HL-60 (cell line): ENCODE data around the gene EVC.

Experiments used
- DNase-seq, 2 experiments: peaks; one replicate each; pipeline ENCODE4 v3.0.0-alpha.2; 2010 to 2020; ENCODE audit warnings: low read depth in 1 of 2, low spot score in 1 of 2
- H3K27ac ChIP-seq: fragments of 250-450 bp; sonication (Bioruptor Pico); replicated peaks from 2 replicates; pipeline ENCODE4 v1.5.1; 2020; ENCODE audit warnings: mild to moderate bottlenecking, moderate library complexity
- H3K27me3 ChIP-seq: fragments of 250-450 bp; sonication (Bioruptor Pico); 2 replicates; pipeline ENCODE4 v1.5.1; 2021; ENCODE audit warnings: mild to moderate bottlenecking, moderate library complexity; ENCODE audit not compliant: insufficient read depth, poor library complexity, severe bottlenecking
- H3K4me3 ChIP-seq: replicated peaks from 2 replicates; pipeline ENCODE4 v1.5.1; 2011; ENCODE audit warnings: mild to moderate bottlenecking, control low read depth, low read length; ENCODE audit not compliant: insufficient read depth
- GABPA ChIP-seq: IDR thresholded peaks from 2 replicates; pipeline ENCODE4 v1.6.1; 2012; ENCODE audit warnings: low read depth
- POLR2AphosphoS5 ChIP-seq: IDR thresholded peaks from 2 replicates; pipeline ENCODE4 v1.6.1; 2012; ENCODE audit warnings: low read depth
- SPI1 ChIP-seq: IDR thresholded peaks from 2 replicates; pipeline ENCODE4 v1.6.1; 2012; ENCODE audit warnings: low read depth, mild to moderate bottlenecking, borderline replicate concordance
- TF ChIP-seq, protein P1 (sequence below): IDR thresholded peaks from one replicate; pipeline ENCODE4 v1.5.1; 2011; ENCODE audit warnings: low read length, control low read depth, inconsistent platforms; ENCODE audit not compliant: insufficient read depth
- TF ChIP-seq, protein P2 (sequence below): IDR thresholded peaks from 2 replicates; pipeline ENCODE4 v1.6.1; 2012; ENCODE audit warnings: low read depth; ENCODE audit not compliant: insufficient replicate concordance

Gene EVC

DNA sequence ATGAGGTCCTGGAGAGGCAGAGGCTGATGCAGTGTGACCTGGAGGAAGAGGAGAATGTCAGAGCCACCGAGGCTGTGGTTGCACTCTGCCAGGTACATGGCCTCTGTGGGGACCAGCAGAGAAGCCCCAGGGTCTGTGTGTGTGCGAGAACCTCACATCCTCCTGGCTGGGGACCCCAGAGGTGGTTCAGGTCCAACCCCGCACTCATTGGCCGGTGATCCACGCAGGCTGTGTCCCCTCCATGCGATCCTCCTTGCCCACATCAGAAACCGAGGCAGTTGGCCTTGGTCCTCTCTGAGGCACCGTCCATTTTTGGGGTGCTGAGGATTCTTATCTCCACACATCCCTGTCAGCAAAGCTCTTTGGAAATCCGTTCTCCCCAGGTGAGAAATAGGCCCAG is 45.3 kb downstream of the EVC start:
- TF ChIP-seq SPI1 (no peak), POLR2AphosphoS5 (no peak), GABPA (no peak)
- TF ChIP-seq, protein P1, sequence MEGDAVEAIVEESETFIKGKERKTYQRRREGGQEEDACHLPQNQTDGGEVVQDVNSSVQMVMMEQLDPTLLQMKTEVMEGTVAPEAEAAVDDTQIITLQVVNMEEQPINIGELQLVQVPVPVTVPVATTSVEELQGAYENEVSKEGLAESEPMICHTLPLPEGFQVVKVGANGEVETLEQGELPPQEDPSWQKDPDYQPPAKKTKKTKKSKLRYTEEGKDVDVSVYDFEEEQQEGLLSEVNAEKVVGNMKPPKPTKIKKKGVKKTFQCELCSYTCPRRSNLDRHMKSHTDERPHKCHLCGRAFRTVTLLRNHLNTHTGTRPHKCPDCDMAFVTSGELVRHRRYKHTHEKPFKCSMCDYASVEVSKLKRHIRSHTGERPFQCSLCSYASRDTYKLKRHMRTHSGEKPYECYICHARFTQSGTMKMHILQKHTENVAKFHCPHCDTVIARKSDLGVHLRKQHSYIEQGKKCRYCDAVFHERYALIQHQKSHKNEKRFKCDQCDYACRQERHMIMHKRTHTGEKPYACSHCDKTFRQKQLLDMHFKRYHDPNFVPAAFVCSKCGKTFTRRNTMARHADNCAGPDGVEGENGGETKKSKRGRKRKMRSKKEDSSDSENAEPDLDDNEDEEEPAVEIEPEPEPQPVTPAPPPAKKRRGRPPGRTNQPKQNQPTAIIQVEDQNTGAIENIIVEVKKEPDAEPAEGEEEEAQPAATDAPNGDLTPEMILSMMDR, result no peak
- no peak overlapping the region for H3K27ac ChIP-seq
- no peak overlapping the region for H3K4me3 ChIP-seq
- DNase-seq, result no peak
- no peaks in the 10 kb centered on the region for H3K27me3 ChIP-seq

DNA sequence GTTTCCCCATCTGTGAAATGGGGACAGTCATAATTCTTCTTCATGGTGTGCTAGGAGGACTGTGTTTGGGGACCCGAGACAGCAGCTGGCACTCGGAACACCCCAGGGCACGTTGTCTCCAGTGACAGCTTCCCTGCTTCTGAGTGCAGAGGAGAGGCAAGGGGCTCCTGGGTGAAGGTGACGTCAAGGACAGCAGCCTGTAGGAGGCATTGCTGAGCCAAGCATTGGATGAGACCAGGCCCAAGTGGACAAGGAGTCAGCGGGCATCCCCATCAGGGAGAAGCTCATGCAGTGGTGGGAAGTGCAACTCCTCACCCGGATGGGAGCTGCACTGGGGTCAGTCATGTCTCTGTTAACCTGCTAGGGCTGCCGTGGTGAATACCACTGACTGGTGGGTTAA is 46.1 kb downstream of the EVC start:
- no peak for DNase-seq
- no peaks in the 10 kb centered on the region for H3K27me3 ChIP-seq
- TF ChIP-seq POLR2AphosphoS5, result no peak
- TF ChIP-seq, protein P1, result no peak
- TF ChIP-seq GABPA, result no peak
- TF ChIP-seq, protein P2, sequence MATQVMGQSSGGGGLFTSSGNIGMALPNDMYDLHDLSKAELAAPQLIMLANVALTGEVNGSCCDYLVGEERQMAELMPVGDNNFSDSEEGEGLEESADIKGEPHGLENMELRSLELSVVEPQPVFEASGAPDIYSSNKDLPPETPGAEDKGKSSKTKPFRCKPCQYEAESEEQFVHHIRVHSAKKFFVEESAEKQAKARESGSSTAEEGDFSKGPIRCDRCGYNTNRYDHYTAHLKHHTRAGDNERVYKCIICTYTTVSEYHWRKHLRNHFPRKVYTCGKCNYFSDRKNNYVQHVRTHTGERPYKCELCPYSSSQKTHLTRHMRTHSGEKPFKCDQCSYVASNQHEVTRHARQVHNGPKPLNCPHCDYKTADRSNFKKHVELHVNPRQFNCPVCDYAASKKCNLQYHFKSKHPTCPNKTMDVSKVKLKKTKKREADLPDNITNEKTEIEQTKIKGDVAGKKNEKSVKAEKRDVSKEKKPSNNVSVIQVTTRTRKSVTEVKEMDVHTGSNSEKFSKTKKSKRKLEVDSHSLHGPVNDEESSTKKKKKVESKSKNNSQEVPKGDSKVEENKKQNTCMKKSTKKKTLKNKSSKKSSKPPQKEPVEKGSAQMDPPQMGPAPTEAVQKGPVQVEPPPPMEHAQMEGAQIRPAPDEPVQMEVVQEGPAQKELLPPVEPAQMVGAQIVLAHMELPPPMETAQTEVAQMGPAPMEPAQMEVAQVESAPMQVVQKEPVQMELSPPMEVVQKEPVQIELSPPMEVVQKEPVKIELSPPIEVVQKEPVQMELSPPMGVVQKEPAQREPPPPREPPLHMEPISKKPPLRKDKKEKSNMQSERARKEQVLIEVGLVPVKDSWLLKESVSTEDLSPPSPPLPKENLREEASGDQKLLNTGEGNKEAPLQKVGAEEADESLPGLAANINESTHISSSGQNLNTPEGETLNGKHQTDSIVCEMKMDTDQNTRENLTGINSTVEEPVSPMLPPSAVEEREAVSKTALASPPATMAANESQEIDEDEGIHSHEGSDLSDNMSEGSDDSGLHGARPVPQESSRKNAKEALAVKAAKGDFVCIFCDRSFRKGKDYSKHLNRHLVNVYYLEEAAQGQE, result no peak
- no peak for TF ChIP-seq SPI1
- H3K4me3 ChIP-seq, result no peak overlapping the region
- no peak overlapping the region for H3K27ac ChIP-seq

DNA sequence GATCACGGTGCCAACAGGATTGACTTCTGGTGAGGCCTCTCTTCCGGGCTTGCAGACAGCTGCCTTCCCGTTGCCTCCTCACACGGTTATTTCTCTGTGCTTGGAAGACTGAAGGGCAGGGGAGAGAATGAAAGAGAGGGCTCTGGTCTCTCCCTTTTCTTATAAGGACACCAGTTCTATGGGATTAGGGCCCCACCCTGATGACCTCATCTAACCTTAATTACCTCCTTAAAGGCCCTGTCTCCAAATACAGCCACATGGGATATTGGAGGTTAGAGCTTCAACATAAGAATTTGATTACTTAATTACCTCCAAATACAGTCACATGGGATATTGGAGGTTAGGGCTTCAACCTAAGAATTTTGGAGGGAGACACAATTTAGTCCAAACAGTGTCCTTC is 46.5 kb downstream of the EVC start:
- Histone ChIP-seq H3K27me3 (no peaks in the 10 kb centered on the region), H3K27ac (no peak overlapping the region), H3K4me3 (no peak overlapping the region)
- DNase-seq, result no peak
- TF ChIP-seq, protein P2, result no peak
- TF ChIP-seq GABPA, result no peak
- TF ChIP-seq, protein P1, result no peak

DNA sequence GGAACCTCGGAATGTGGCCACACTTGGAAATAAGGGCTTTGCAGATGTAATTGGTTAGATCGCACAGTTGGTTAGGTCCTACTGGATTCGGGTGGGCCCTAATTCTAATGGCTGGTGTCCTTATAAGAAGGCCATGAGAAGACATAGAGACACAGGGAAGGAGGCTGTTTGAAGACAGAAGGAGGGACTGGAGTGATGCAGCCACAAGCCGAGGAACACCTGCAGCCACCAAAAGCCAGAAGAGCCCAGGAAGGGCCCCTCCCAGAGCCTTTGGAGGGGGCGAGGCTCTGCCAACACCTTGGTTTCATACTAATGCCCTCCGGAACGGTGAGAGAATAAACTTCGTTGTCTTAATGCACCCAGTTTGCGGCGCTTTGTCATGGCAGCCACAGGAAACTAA is 47.0 kb downstream of the EVC start:
- no peak for TF ChIP-seq GABPA
- TF ChIP-seq, protein P1, result no peak
- TF ChIP-seq, protein P2, result no peak
- TF ChIP-seq POLR2AphosphoS5, result no peak
- no peak overlapping the region for H3K27ac ChIP-seq

More for the DNA sequence above, 47.0 kb downstream of the EVC start:
- DNase-seq, result no peak
- Histone ChIP-seq H3K27me3 (no peaks in the 10 kb centered on the region), H3K4me3 (no peak overlapping the region)
